DND-41 (cell line): ENCODE results near the gene C4A.

ENCODE experiments used
- ATAC-seq: fragments of 200-7000 bp; cut with Tn5 transposase; 3 replicates; pipeline ENCODE4 v1.9.1; 2021; ENCODE audit warnings: low read depth; ENCODE audit not compliant: insufficient read depth
- DNase-seq: peaks from one replicate; pipeline ENCODE4 v3.0.0-alpha.2; 2020
- H2AFZ ChIP-seq: 2 replicates; pipeline ENCODE4 v1.6.0; 2012; ENCODE audit warnings: low read depth, low read length
- H3K27ac ChIP-seq: 2 replicates; pipeline ENCODE4 v1.5.1; 2012; ENCODE audit warnings: low read length, inconsistent platforms
- H3K27me3 ChIP-seq: fragments of 200-600 bp; sonication (generic); 2 replicates; pipeline ENCODE4 v1.6.0; 2012; ENCODE audit warnings: low read length, mild to moderate bottlenecking, inconsistent platforms; ENCODE audit not compliant: insufficient read depth, poor library complexity
- H3K36me3 ChIP-seq: 2 replicates; pipeline ENCODE4 v1.5.1; 2012; ENCODE audit warnings: low read length, inconsistent platforms; ENCODE audit not compliant: insufficient read depth
- H3K4me1 ChIP-seq: 2 replicates; pipeline ENCODE4 v1.5.1; 2012; ENCODE audit warnings: mild to moderate bottlenecking, low read length; ENCODE audit not compliant: insufficient read depth
- H3K4me2 ChIP-seq: 2 replicates; pipeline ENCODE4 v1.6.0; 2012; ENCODE audit warnings: mild to moderate bottlenecking, moderate library complexity, low read length, inconsistent platforms; ENCODE audit not compliant: insufficient read depth
- H3K4me3 ChIP-seq, 2 experiments: fragments of 200-600 bp in 1 of 2; shearing (Covaris generic) in 1 of 2; 2 replicates each; pipeline ENCODE4 v1.5.1; 2012 to 2016; ENCODE audit warnings: inconsistent platforms in 2 of 2, low read length in 2 of 2, mild to moderate bottlenecking in 2 of 2, low read depth in 1 of 2, moderate library complexity in 1 of 2
- H3K79me2 ChIP-seq: 2 replicates; pipeline ENCODE4 v1.6.0; 2012; ENCODE audit warnings: low read length, inconsistent platforms; ENCODE audit not compliant: insufficient read depth
- H3K9ac ChIP-seq: 2 replicates; pipeline ENCODE4 v1.6.0; 2012; ENCODE audit warnings: low read depth, mild to moderate bottlenecking, inconsistent platforms, low read length, moderate library complexity
- H3K9me3 ChIP-seq: 2 replicates; pipeline ENCODE4 v1.5.1; 2012; ENCODE audit warnings: low read length, moderate library complexity, mild to moderate bottlenecking, inconsistent platforms; ENCODE audit not compliant: insufficient read depth, severe bottlenecking
- H4K20me1 ChIP-seq: 2 replicates; pipeline ENCODE4 v1.6.0; 2012; ENCODE audit warnings: low read length; ENCODE audit not compliant: insufficient read depth
- CTCF ChIP-seq: IDR thresholded peaks from 2 replicates; pipeline ENCODE4 v1.5.1; 2012; ENCODE audit warnings: borderline replicate concordance, low read length, moderate library complexity, mild to moderate bottlenecking; ENCODE audit not compliant: poor library complexity, severe bottlenecking; ENCODE audit errors: extremely low read depth
- EZH2 ChIP-seq: IDR thresholded peaks from 3 replicates; pipeline ENCODE4 v1.6.1; 2012; ENCODE audit warnings: borderline replicate concordance, low read depth, mild to moderate bottlenecking, moderate library complexity, low read length, inconsistent platforms; ENCODE audit not compliant: severe bottlenecking

The C4A gene

GRCh38 chr6:31968791-31969711 is 12.8 kb upstream of the C4A start:
- H3K4me2 ChIP-seq = no peak overlapping the region
- DNase-seq = no peak

GRCh38 chr6:31969712-31970603 is 11.9 kb upstream of the C4A start:
- Histone ChIP-seq H3K4me3 (peak overlapping the region in 1 of 2 experiments; percentile 77; a peak in 1 of 4 replicates), H3K9me3 (no peaks in the 10 kb centered on the region), H2AFZ (no peak overlapping the region), H3K36me3 (peaks cover 57% of the 10 kb centered on the region), H3K9ac (peak overlapping the region; percentile 69; the same call in 1 of the 2 replicates), H3K79me2 (peaks cover 41% of the 10 kb centered on the region), H3K27me3 (no peaks in the 10 kb centered on the region), H3K4me2 (peak overlapping the region; percentile 97), H4K20me1 (peaks cover 6% of the 10 kb centered on the region; the same call in 1 of the 2 replicates), H3K27ac (0 out of 2 replicates have a peak overlapping the region, but pooled peaks have one; percentile 18), H3K4me1 (peaks cover 41% of the 10 kb centered on the region)
- ATAC-seq (no peak), DNase-seq (no peak)
- TF ChIP-seq EZH2 (no peak), CTCF (no peak)

More at GRCh38 chr6:31968791-31969711, 12.8 kb upstream of the C4A start:
- Histone ChIP-seq H3K36me3 (peaks cover 65% of the 10 kb centered on the region), H4K20me1 (peaks cover 6% of the 10 kb centered on the region; the same call in 1 of the 2 replicates), H3K4me1 (peaks cover 41% of the 10 kb centered on the region), H3K4me3 (no peak overlapping the region), H3K27ac (no peak overlapping the region), H3K79me2 (peaks cover 41% of the 10 kb centered on the region), H2AFZ (no peak overlapping the region), H3K9ac (no peak overlapping the region), H3K27me3 (no peaks in the 10 kb centered on the region), H3K9me3 (no peaks in the 10 kb centered on the region)
- no peak for ATAC-seq
- TF ChIP-seq EZH2 = no peak
- TF ChIP-seq CTCF = no peak

- peaks cover 50% of the 10 kb centered on the region for H3K36me3 ChIP-seq
- peak overlapping the region; percentile 58 to 77; a peak in 3 of 4 replicates for H3K4me3 ChIP-seq
- H3K4me2 ChIP-seq = peak overlapping the region; percentile 97
- H3K9ac ChIP-seq = peak overlapping the region; percentile 69
- H4K20me1 ChIP-seq = peaks cover 6% of the 10 kb centered on the region; the same call in 1 of the 2 replicates
- peak overlapping the region; percentile 79 for H3K27ac ChIP-seq
- no peaks in the 10 kb centered on the region for H3K9me3 ChIP-seq
- DNase-seq = no peak
- peaks cover 41% of the 10 kb centered on the region for H3K79me2 ChIP-seq
- H3K27me3 ChIP-seq = no peaks in the 10 kb centered on the region
- TF ChIP-seq CTCF (no peak), EZH2 (no peak)
- ATAC-seq = no peak
- H3K4me1 ChIP-seq = peaks cover 41% of the 10 kb centered on the region
- H2AFZ ChIP-seq = no peak overlapping the region
Observed at GRCh38 chr6:31970604-31971271, 11.1 kb upstream of the C4A start.
